Transverse colon (tissue), 3 donors: ENCODE data around the gene BTRC.

Experiments
- POLR2A ChIP-seq: fragments of 450-650 bp; IDR thresholded peaks from one replicate; pipeline ENCODE4 v1.6.1; 2016; ENCODE audit warnings: antibody characterized with exemption, mild to moderate bottlenecking, moderate library complexity
- TF ChIP-seq, protein P1 (sequence below), 5 experiments: fragments of 200-600 bp in 3 of 5; fragments of 450-650 bp in 2 of 5; sonication (generic) in 3 of 5; IDR thresholded peaks; 1 replicate in 2 of 5; 2 replicates in 3 of 5; pipeline ENCODE4 v1.5.1; 2016 to 2017; ENCODE audit warnings: antibody characterized with exemption in 5 of 5, inconsistent platforms in 3 of 5, mild to moderate bottlenecking in 2 of 5, moderate library complexity in 1 of 5

- TF ChIP-seq, protein P1, sequence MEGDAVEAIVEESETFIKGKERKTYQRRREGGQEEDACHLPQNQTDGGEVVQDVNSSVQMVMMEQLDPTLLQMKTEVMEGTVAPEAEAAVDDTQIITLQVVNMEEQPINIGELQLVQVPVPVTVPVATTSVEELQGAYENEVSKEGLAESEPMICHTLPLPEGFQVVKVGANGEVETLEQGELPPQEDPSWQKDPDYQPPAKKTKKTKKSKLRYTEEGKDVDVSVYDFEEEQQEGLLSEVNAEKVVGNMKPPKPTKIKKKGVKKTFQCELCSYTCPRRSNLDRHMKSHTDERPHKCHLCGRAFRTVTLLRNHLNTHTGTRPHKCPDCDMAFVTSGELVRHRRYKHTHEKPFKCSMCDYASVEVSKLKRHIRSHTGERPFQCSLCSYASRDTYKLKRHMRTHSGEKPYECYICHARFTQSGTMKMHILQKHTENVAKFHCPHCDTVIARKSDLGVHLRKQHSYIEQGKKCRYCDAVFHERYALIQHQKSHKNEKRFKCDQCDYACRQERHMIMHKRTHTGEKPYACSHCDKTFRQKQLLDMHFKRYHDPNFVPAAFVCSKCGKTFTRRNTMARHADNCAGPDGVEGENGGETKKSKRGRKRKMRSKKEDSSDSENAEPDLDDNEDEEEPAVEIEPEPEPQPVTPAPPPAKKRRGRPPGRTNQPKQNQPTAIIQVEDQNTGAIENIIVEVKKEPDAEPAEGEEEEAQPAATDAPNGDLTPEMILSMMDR (IDR thresholded peaks at IDR 0.05), result peak; percentile 67 to 76 (median 73)
- no peak for TF ChIP-seq POLR2A
Observed at GRCh38 chr10:101467286-101467770, 113.4 kb downstream of the BTRC start.
